Activated CD4-positive, alpha-beta T cell treated with anti-CD3 and anti-CD28 coated beads, Interleukin-2, amount 50 U/mL, for 16 hours (primary cell): ENCODE results near the gene SEPHS1.
"Not testable (repeated sequence)": the region's sequence is repeated elsewhere in the genome, so short reads cannot be mapped to it uniquely, and the experiment has no call there.

Experiments used
- DNase-seq: peaks from one replicate; pipeline ENCODE4 v3.0.0-alpha.2; 2020

Gene SEPHS1, protein sequence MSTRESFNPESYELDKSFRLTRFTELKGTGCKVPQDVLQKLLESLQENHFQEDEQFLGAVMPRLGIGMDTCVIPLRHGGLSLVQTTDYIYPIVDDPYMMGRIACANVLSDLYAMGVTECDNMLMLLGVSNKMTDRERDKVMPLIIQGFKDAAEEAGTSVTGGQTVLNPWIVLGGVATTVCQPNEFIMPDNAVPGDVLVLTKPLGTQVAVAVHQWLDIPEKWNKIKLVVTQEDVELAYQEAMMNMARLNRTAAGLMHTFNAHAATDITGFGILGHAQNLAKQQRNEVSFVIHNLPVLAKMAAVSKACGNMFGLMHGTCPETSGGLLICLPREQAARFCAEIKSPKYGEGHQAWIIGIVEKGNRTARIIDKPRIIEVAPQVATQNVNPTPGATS

DNA sequence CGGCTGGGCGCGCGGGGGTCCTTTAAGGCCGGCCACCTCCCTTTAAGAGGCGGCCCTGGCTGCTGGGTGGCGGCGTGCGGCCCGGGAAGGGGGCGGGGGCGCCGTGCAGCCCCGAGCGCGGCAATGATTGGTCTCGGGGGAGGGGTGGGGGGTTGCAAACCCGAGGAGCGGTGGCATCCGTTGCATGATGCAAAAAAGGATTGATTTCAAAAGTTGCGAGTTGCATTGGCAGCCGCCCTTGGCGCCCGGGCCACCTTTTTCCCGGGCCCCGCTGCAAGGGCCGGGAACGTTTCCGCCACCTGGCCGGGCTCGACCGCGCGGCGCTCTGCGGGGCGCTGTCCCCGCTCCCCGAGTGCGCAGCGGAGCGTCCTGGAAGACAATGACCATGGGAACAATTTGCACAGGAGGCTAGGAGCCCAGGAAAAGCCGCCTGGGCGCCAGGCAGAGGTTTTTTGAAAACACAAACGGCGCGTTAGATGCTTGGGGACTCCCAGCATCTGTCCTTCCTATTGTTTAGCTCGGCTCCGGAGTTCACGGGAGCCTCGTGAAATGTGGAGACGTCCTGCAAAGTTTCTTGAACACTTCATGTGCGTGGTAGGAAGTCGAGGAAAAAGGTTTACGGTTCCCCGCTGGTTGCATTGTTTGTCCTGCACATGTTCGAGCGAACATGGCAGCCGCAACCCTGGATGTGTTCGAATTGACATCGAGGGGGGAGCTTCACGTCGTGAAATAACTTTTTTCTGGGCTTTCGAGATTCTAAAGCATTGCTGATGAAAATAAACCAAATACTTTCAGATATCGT is at the start of gene SEPHS1:
TSS of gene SEPHS1 (minus strand) at position 78 of the 802 bp plus-strand sequence. CDS start 3,343 bp downstream, outside the sequence.
- peak; percentile 93 for DNase-seq

DNA sequence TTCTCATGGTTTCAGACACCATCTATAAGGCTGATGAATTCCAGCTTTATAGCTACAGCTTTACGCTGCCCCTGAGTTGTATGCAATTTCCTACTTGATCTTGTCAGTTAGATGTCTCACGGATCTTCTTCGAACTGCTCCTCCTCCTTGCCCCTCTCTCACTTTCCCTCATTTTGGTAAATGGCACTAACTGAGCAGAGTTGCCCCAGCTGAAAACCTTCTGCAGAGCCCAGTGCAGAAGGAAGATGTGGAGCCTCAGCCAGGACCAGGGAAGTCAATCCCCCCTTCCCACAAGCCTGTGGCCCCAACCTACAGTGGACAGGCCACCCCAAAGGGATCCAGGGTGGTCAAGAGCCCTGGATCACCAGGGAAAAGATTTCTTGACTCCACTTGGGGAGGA is 49.0 kb upstream of the SEPHS1 start:
- DNase-seq = no peak

GRCh38 chr10:13396369-13396768 is 48.3 kb upstream of the SEPHS1 start:
- no peak for DNase-seq

GRCh38 chr10:13395540-13395939 is 47.4 kb upstream of the SEPHS1 start:
- DNase-seq = no peak

DNA sequence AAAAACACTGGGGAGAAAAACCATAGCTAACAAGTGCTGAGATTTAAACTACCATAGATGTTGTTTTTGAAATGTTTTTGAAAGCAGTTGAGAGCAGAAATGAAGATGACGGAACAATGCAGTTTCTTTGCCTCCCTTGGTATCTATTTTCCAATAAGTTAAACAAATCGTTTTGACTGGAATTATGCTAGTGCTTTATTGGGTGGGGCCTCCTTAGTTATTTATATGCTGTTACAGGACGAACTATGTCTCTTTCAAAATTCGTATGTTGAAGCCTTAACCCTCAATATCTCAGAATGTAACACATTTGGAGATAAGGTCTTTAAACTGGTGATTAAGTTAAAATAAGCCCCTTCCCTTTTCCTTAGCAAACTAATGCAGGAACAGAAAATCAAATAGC is 45.5 kb upstream of the SEPHS1 start:
- no peak for DNase-seq

DNA sequence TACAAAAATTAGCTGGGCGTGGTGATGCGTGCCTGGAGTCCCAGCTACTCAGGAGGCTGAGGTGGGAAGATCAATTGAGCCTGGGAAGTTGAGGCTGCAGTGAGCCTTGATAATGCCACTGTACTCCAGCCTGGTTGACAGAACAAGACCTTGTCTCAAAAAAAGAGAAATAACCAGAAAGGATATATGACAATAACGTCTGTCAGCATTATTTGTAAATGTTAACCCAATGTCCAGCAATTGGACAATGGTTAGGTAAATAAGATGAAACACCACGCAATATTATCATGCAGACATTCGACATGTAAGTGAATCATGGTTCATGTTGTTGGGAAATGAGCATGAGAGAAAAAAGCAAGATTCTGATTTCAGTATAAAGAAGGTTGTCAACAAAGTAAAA is 44.6 kb upstream of the SEPHS1 start:
- no peak for DNase-seq

- DNase-seq = no peak
Measured at GRCh38 chr10:13390604-13391522, 42.8 kb upstream of the SEPHS1 start.

GRCh38 chr10:13388478-13389230 is 40.6 kb upstream of the SEPHS1 start:
- no peak for DNase-seq

- DNase-seq = no peak
Measured at GRCh38 chr10:13386021-13386420, 37.9 kb upstream of the SEPHS1 start.

DNA sequence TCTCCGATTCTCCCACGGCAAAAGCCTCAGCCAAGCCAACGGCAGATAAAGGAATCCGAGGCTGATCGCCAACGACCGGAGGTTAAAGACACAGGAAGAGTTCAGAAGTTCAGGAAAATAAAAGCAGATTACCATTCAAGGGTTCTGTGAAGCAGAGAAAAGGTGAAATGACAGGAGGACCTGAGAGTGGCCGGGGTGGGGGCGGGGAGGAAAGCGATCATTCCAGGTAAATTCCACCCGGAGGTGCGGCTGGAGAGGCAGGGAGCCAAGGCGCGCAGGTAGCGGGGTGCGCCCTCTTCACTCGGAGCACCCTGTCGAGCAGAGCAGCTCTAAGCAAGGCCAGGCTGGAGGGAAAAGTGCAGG is 35.3 kb upstream of the SEPHS1 start:
- no peak for DNase-seq

GRCh38 chr10:13382703-13383398 is 34.8 kb upstream of the SEPHS1 start:
- DNase-seq = no peak

DNA sequence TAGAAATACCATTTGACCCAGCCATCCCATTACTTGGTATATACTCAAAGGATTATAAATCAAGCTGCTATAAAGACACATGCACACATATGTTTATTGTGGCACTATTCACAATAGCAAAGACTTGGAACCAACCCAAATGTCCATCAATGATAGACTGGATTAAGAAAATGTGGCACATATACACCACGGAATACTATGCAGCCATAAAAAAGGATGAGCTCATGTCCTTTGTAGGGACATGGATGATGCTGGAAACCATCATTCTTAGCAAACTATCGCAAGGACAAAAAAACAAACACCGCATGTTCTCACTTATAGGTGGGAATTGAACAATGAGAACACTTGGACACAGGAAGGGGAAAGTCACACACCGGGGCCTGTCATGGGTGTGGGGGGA is 31.0 kb upstream of the SEPHS1 start:
- not testable (repeated sequence) for DNase-seq

GRCh38 chr10:13376746-13377145 is 28.7 kb upstream of the SEPHS1 start:
- no peak for DNase-seq

DNA sequence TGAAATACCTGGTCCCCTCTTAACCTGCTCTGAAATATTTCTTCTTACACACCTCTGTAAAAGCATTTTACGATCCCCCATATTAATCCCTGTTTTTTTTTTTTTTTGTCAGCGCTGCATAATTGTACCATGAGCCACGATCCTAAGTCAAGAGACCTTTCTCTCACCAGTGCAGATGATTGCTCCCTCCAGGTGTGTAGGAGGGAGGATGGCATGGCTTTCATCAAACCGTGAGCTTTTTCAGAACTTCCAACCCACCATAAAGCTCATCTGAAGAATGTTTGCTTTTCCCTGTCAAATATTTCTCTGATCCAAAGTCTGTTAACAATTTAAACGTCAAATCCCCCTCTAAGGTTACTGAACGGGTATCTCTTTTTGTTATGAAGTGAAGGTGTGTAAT is 28.2 kb upstream of the SEPHS1 start:
- no peak for DNase-seq

GRCh38 chr10:13375791-13376190 is 27.7 kb upstream of the SEPHS1 start:
- no peak for DNase-seq

DNA sequence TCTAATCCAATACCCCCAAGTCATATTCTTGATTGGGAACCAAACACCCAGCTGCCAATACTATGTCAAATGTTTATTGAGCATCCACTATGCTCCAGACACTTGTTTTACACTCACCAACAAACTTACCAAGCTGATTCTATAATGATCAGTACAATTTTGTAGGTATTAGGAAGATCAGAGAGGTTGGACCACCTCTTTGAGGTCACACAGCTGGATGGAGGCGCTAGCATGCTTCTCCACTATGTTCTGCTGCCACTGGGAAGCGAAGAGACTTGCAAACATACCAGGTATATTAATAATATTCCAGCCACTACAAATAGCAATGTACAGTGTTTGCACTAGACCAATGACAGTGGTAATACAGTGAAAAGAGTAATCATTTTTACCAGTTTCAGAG is 25.6 kb upstream of the SEPHS1 start:
- no peak for DNase-seq

GRCh38 chr10:13372524-13372923 is 24.4 kb upstream of the SEPHS1 start:
- DNase-seq = no peak

GRCh38 chr10:13371897-13372470 is 23.9 kb upstream of the SEPHS1 start:
- DNase-seq = peak; percentile 68

DNA sequence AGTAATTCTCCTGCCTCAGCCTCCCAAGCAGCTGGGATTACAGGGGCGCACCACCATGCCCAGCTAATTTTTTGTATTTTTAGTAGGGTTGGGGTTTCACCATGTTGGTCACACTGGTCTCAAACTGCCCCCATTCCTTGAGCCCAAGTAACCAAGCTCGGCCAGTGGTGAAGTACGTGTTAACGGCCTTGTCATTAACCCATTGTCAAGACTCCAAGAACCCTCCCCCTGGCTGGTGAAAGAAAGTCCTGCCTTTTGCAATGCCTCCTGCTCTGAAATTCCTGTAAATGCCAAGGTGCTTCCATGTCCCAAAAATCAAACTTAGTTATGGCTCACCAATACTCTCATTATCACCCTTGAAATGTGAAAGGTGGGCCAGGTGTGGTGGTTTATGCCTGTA is 18.8 kb upstream of the SEPHS1 start:
- DNase-seq = no peak

DNA sequence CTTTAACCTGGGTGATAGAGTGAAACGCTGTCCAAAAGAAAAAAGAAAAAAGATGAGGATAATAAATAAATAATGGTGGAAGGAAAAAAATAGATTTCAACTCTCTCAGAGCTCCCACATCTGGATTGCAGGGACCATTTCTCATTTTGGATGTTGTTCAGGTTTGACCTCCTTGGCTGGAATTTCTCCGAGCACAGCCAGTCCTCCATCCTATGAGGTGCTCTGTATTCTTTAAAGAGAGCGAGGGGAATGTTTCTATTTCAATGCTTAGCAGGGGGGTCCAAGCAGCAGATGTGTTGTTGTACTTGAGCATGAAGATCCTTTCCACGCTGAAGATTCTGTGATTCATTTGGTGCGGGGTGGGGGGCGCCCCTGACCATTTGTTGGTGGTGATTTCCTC is 17.7 kb upstream of the SEPHS1 start:
- DNase-seq = no peak

DNA sequence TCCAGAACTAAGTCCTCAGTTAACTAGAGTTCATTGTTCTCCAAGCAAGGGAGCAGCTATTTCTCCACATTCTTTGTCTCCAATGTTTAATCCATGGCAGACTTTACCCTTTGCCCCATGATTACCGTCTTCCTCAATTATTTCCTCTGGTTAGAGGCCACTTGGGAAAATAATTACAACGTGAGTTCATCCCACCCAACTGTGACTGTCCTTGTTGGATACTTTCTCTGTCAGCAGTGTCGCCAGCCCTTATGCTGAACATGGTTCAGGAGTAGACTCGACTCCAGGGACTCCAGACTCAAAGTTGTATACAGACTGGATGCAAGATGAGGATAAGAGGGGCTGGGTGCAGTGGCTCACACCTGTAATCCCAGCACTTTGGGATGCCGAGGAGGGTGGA is 17.1 kb upstream of the SEPHS1 start:
- DNase-seq = no peak
